Measurements from ENCODE around the gene DCLRE1A. TPM values are rescaled to one million over a fixed set of nuclear protein-coding genes. Genes with fewer than 3 reads are reported as not detected.
A peak's percentile ranks its signal among the peaks of the same experiment; 100 is the strongest.

Gene DCLRE1A
- total and polyA plus RNA-seq, 9 of the 15 experiments (the other 6 are each of a cell fraction or from before 2014, with no cell fraction given), result 8.5 to 25.5 (median 15.5) TPM

GRCh38 chr10:113866551-113867394, 12.9 kb upstream of the DCLRE1A start (continued):
- TF ChIP-seq ZNF609 (CRISPR knock-in tag; IDR thresholded peaks at IDR 0.05; ENCODE audit: borderline replicate concordance), result no peak
- no peak for TF ChIP-seq BACH1 (tag; IDR thresholded peaks at IDR 0.05)
- peak; percentile 10; the same call in 1 of the 2 replicates for TF ChIP-seq EP400 (IDR thresholded peaks at IDR 0.05)
- TF ChIP-seq HNRNPUL1 (IDR thresholded peaks at IDR 0.05; ENCODE audit: low read length), result no peak
- peak; percentile 68; the same call in 1 of the 2 replicates for TF ChIP-seq NCOR1 (IDR thresholded peaks at IDR 0.05)
- no peak for TF ChIP-seq PHB2 (IDR thresholded peaks at IDR 0.05; ENCODE audit: low read depth)
- TF ChIP-seq THRB (CRISPR knock-in tag; conservative IDR thresholded peaks at IDR 0.05), result no peak
- TF ChIP-seq NKRF (IDR thresholded peaks at IDR 0.05; ENCODE audit: borderline replicate concordance), result no peak
